IMR-90 (cell line): Measurements from ENCODE around the gene PLD3. TPM values are rescaled to one million over a fixed set of nuclear protein-coding genes. Genes with fewer than 3 reads are reported as not detected.

Source experiments
- ATAC-seq: fragments of 200-7000 bp; cut with Tn5 transposase; 2 replicates; pipeline ENCODE4 v1.9.1; 2020; ENCODE audit warnings: low read depth, mild to moderate bottlenecking, moderate library complexity
- BruUV-seq: library from RNA; stranded (reverse); fragments of 400-500 nt; replicated peaks from 2 replicates; lab custom pipeline; 2021; lab: Mats Ljungman, UMichigan
- CTCF ChIA-PET: fragments of 300-600 bp; formaldehyde crosslinking; extraction: SDS; loops from one replicate; lab custom pipeline; 2021; ENCODE audit warnings: antibody characterized with exemption; lab: Yijun Ruan, JAX
- POLR2A ChIA-PET: fragments of 300-600 bp; sonication (Branson Sonifier 250); formaldehyde crosslinking; loops from one replicate; lab custom pipeline; 2022; ENCODE audit warnings: antibody characterized with exemption; ENCODE audit not compliant: unreplicated experiment; lab: Charles Lee
- DNase-seq: peaks from one replicate; pipeline ENCODE4 v3.0.0; 2013
- H2AFZ ChIP-seq: replicated peaks from 2 replicates; pipeline ENCODE3; 2013; ENCODE audit warnings: low read length, mild to moderate bottlenecking; ENCODE audit not compliant: poor library complexity
- H2AK5ac ChIP-seq: 2 replicates; pipeline ENCODE4 v1.6.1; 2013; ENCODE audit warnings: low read depth, low read length, inconsistent platforms
- H2AK9ac ChIP-seq: replicated peaks from 2 replicates; pipeline ENCODE3; 2013; ENCODE audit warnings: mild to moderate bottlenecking, low read depth, low read length, moderate library complexity; ENCODE audit not compliant: poor library complexity
- H2BK120ac ChIP-seq: 2 replicates; pipeline ENCODE4 v1.6.1; 2013; ENCODE audit warnings: low read depth, low read length, inconsistent platforms
- H2BK15ac ChIP-seq: 3 replicates; pipeline ENCODE4 v1.6.1; 2013; ENCODE audit warnings: low read depth, low read length, inconsistent platforms
- H2BK20ac ChIP-seq: 2 replicates; pipeline ENCODE4 v1.6.1; 2013; ENCODE audit warnings: low read depth, mild to moderate bottlenecking, inconsistent platforms, low read length, moderate library complexity
- H2BK5ac ChIP-seq: 2 replicates; pipeline ENCODE4 v1.6.1; 2013; ENCODE audit warnings: mild to moderate bottlenecking, low read depth, low read length, inconsistent platforms; ENCODE audit not compliant: poor library complexity, severe bottlenecking
- H3K14ac ChIP-seq: replicated peaks from 2 replicates; pipeline ENCODE4 v1.6.1; 2013; ENCODE audit warnings: low read depth, low read length, inconsistent platforms
- H3K18ac ChIP-seq: 2 replicates; pipeline ENCODE4 v1.6.1; 2013; ENCODE audit warnings: low read depth, low read length, control low read depth
- H3K23ac ChIP-seq: 2 replicates; pipeline ENCODE4 v1.6.1; 2013; ENCODE audit warnings: low read depth, low read length, inconsistent platforms
- H3K27ac ChIP-seq: 2 replicates; pipeline ENCODE4 v1.5.1; 2013; ENCODE audit warnings: mild to moderate bottlenecking, control low read depth, low read length; ENCODE audit not compliant: insufficient read depth
- H3K27me3 ChIP-seq: 2 replicates; pipeline ENCODE4 v1.6.1; 2013; ENCODE audit warnings: low read length; ENCODE audit not compliant: control insufficient read depth, insufficient read depth
- H3K36me3 ChIP-seq: 2 replicates; pipeline ENCODE4 v1.6.1; 2013; ENCODE audit warnings: low read length, mixed read lengths; ENCODE audit not compliant: control insufficient read depth, insufficient read depth
- H3K4ac ChIP-seq: 2 replicates; pipeline ENCODE4 v1.6.1; 2013; ENCODE audit warnings: low read depth, low read length, inconsistent platforms
- H3K4me1 ChIP-seq: 2 replicates; pipeline ENCODE4 v1.6.1; 2013; ENCODE audit warnings: low read length, mixed read lengths; ENCODE audit not compliant: control insufficient read depth, insufficient read depth
- H3K4me2 ChIP-seq: 2 replicates; pipeline ENCODE4 v1.6.1; 2013; ENCODE audit warnings: low read depth, mild to moderate bottlenecking, control low read depth, low read length, moderate library complexity
- H3K4me3 ChIP-seq: 2 replicates; pipeline ENCODE4 v1.5.1; 2013; ENCODE audit warnings: low read depth, mild to moderate bottlenecking, control low read depth, low read length, moderate library complexity; ENCODE audit not compliant: insufficient read depth
- H3K56ac ChIP-seq: 2 replicates; pipeline ENCODE4 v1.6.1; 2013; ENCODE audit warnings: low read length, inconsistent platforms; ENCODE audit not compliant: insufficient read depth; ENCODE audit errors: extremely low read depth
- H3K79me1 ChIP-seq, 2 experiments: 2 replicates each; pipeline ENCODE4 v1.6.1; 2013; ENCODE audit warnings: low read length in 2 of 2, inconsistent platforms in 1 of 2, low read depth in 1 of 2
- H3K9ac ChIP-seq: 2 replicates; pipeline ENCODE4 v1.6.1; 2013; ENCODE audit warnings: low read depth, low read length, control low read depth
- H3K9me1 ChIP-seq: 2 replicates; pipeline ENCODE4 v1.6.1; 2013; ENCODE audit warnings: low read length, inconsistent platforms; ENCODE audit not compliant: insufficient read depth
- H3K9me3 ChIP-seq: 2 replicates; pipeline ENCODE4 v1.6.1; 2013; ENCODE audit warnings: low read length; ENCODE audit not compliant: control insufficient read depth, insufficient read depth
- H4K20me1 ChIP-seq: 2 replicates; pipeline ENCODE4 v1.6.1; 2013; ENCODE audit warnings: low read length, inconsistent platforms; ENCODE audit not compliant: insufficient read depth
- H4K5ac ChIP-seq: 2 replicates; pipeline ENCODE4 v1.6.1; 2013; ENCODE audit warnings: mild to moderate bottlenecking, low read depth, low read length, control low read depth
- H4K8ac ChIP-seq, 2 experiments: 2 replicates each; pipeline ENCODE4 v1.6.1; 2013; ENCODE audit warnings: low read depth in 2 of 2, low read length in 2 of 2, control low read depth in 1 of 2, inconsistent platforms in 1 of 2
- H4K91ac ChIP-seq: 2 replicates; pipeline ENCODE4 v1.6.1; 2013; ENCODE audit warnings: low read depth, low read length, inconsistent platforms; ENCODE audit not compliant: insufficient read depth
- BHLHE40 ChIP-seq: fragments of 150-350 bp; IDR thresholded peaks from 2 replicates; pipeline ENCODE4 v1.6.1; 2016; ENCODE audit warnings: mild to moderate bottlenecking, low read depth, low read length
- CEBPB ChIP-seq: IDR thresholded peaks from 2 replicates; pipeline ENCODE4 v1.6.1; 2012; ENCODE audit warnings: low read depth, low read length, improper control_type of control experiment
- CHD1 ChIP-seq: IDR thresholded peaks from 2 replicates; pipeline ENCODE4 v1.6.1; 2012; ENCODE audit warnings: low read depth, low read length, improper control_type of control experiment
- ELK1 ChIP-seq: fragments of 150-350 bp; IDR thresholded peaks from 2 replicates; pipeline ENCODE4 v1.6.1; 2016; ENCODE audit warnings: low read depth, mild to moderate bottlenecking, low read length, moderate library complexity, borderline replicate concordance
- FOS ChIP-seq: fragments of 150-350 bp; IDR thresholded peaks from 2 replicates; pipeline ENCODE4 v1.6.1; 2016; ENCODE audit warnings: low read depth, low read length
- MAFK ChIP-seq: IDR thresholded peaks from 2 replicates; pipeline ENCODE4 v1.6.1; 2012; ENCODE audit warnings: low read depth, low read length, improper control_type of control experiment
- MAZ ChIP-seq: IDR thresholded peaks from 2 replicates; pipeline ENCODE4 v1.6.1; 2012; ENCODE audit warnings: low read depth, mild to moderate bottlenecking, low read length, improper control_type of control experiment, moderate library complexity, borderline replicate concordance
- MXI1 ChIP-seq: IDR thresholded peaks from 2 replicates; pipeline ENCODE4 v1.6.1; 2012; ENCODE audit warnings: low read depth, mild to moderate bottlenecking, low read length, moderate library complexity, borderline replicate concordance
- NFE2L2 ChIP-seq: fragments of 150-350 bp; IDR thresholded peaks from 2 replicates; pipeline ENCODE4 v1.6.1; 2016; ENCODE audit warnings: low read depth, mild to moderate bottlenecking, low read length
- POLR2A ChIP-seq: IDR thresholded peaks from 2 replicates; pipeline ENCODE4 v1.6.1; 2012; ENCODE audit warnings: mild to moderate bottlenecking, low read depth, low read length
- RAD21 ChIP-seq: IDR thresholded peaks from 2 replicates; pipeline ENCODE4 v1.6.1; 2012; ENCODE audit warnings: low read length, improper control_type of control experiment
- RCOR1 ChIP-seq: IDR thresholded peaks from 2 replicates; pipeline ENCODE4 v1.6.1; 2012; ENCODE audit warnings: mild to moderate bottlenecking, low read length, improper control_type of control experiment; ENCODE audit not compliant: insufficient replicate concordance
- RFX5 ChIP-seq: IDR thresholded peaks from 2 replicates; pipeline ENCODE4 v1.8.0; 2012; ENCODE audit warnings: low read depth, mild to moderate bottlenecking, low read length, moderate library complexity
- SMC3 ChIP-seq: fragments of 150-350 bp; IDR thresholded peaks from 2 replicates; pipeline ENCODE4 v1.6.1; 2016; ENCODE audit warnings: low read depth, mild to moderate bottlenecking, antibody characterized with exemption, low read length, moderate library complexity
- WGBS, 2 experiments: methylation state at CpG; one replicate each; pipeline versions ENCODE4 v1.1.5 to v1.1.7; 2013; ENCODE audit warnings: missing lambda C conversion rate in 2 of 2; ENCODE audit not compliant: insufficient read length in 1 of 2; ENCODE audit errors: extremely low coverage in 2 of 2; 5-methylcytosine and 5-hydroxymethylcytosine counted together
- dilution Hi-C: fragments of 300-500 bp; cut with HindIII; formaldehyde crosslinking; loops from one replicate; pipeline ENCODE4 v1.14.3; 2018; ENCODE audit warnings: low sequenced_read_pairs; ENCODE audit not compliant: unreplicated experiment
- in situ Hi-C: fragments of 300-500 bp; cut with MboI; formaldehyde crosslinking; loops from 3 replicates; pipeline ENCODE4 v1.14.3; 2019; ENCODE audit warnings: low sequenced_read_pairs, inconsistent platforms, mixed read lengths
- intact Hi-C: fragments of 100-400 bp; cut with micrococcal nuclease; formaldehyde crosslinking; loops from 2 replicates; pipeline ENCODE4 v1.10.0; 2022
- polyA plus RNA-seq, 3 experiments: library from polyadenylated mRNA; depleted of rRNA; stranded (reverse); fragments of >200 nt; gene quantifications; 2 replicates each; pipeline ENCODE4 v1.2.3, GENCODE V29; 2012; ENCODE audit warnings: low replicate concordance in 1 of 3
- total RNA-seq: library from RNA; depleted of rRNA; stranded (reverse); fragments of >200 nt; gene quantifications from 2 replicates; pipeline ENCODE4 v1.2.3, GENCODE V29; 2012
- TF ChIP-seq, protein P1 (sequence below): conservative IDR thresholded peaks from 2 replicates; pipeline ENCODE4 v1.5.1; 2012; ENCODE audit warnings: mild to moderate bottlenecking, low read depth, low read length, improper control_type of control experiment

PLD3 gene
- total and polyA plus RNA-seq, 2 of the 4 experiments (the other 2 are of a cell fraction) = 117 to 665 TPM

GRCh38 chr19:40302224-40303011, 46.1 kb upstream of the PLD3 start:
- H3K23ac ChIP-seq = no peak overlapping the region
- dilution Hi-C loops = no loop called here
- no peaks in the 10 kb centered on the region for H3K4me1 ChIP-seq
- no peak overlapping the region for H2BK120ac ChIP-seq
- H4K5ac ChIP-seq = no peak overlapping the region
- CTCF ChIA-PET = no interaction called here
- ATAC-seq = no peak
- POLR2A ChIA-PET = no interaction called here
- H3K9me1 ChIP-seq = no peaks in the 10 kb centered on the region
- 60% methylated on average over 1 of the region's 6 CpGs; no CpG with 5 or more reads in 1 of the 2 experiments for WGBS, 2 experiments
- H2AK5ac ChIP-seq = no peak overlapping the region
- no peak overlapping the region for H2AK9ac ChIP-seq
- no peak overlapping the region for H2BK5ac ChIP-seq
- no peak for DNase-seq
- no peak overlapping the region for H3K56ac ChIP-seq
- no peaks in the 10 kb centered on the region for H4K20me1 ChIP-seq
- no peak overlapping the region for H3K4me2 ChIP-seq
- H2AFZ ChIP-seq = no peak overlapping the region
- no peak overlapping the region for H2BK20ac ChIP-seq
- BruUV-seq = no TSS peak
- H2BK15ac ChIP-seq = no peak overlapping the region
- no peaks in the 10 kb centered on the region for H3K36me3 ChIP-seq
- H3K9ac ChIP-seq = no peak overlapping the region
- H3K4me3 ChIP-seq = no peak overlapping the region
- no peak overlapping the region for H4K91ac ChIP-seq
- H3K4ac ChIP-seq = no peak overlapping the region
- no peak overlapping the region; a peak in 1 of 4 replicates for H4K8ac ChIP-seq
- no peaks in the 10 kb centered on the region for H3K27me3 ChIP-seq
- H3K14ac ChIP-seq = no peak overlapping the region
- in situ Hi-C loops = loop anchor here (10.0 to 25.0 kb wide), 2 partner anchors 210 to 302 kb away; partner anchors contain the start of gene LTBP4
- H3K18ac ChIP-seq = peak overlapping the region; percentile 23; the same call in 1 of the 2 replicates
- no peaks in the 10 kb centered on the region for H3K79me1 ChIP-seq
- intact Hi-C loops = loop anchor here (10.0 kb wide), 1 partner anchor 122 kb away; the partner anchor contains the start of gene SERTAD1
- no peaks in the 10 kb centered on the region for H3K9me3 ChIP-seq
- H3K27ac ChIP-seq = no peak overlapping the region
- no peak for TF ChIP-seq ELK1
- TF ChIP-seq NFE2L2 = no peak
- TF ChIP-seq MXI1 = no peak
- TF ChIP-seq POLR2A = no peak
- TF ChIP-seq RFX5 = no peak
- TF ChIP-seq FOS = no peak
- TF ChIP-seq CHD1 = no peak
- TF ChIP-seq, protein P1, sequence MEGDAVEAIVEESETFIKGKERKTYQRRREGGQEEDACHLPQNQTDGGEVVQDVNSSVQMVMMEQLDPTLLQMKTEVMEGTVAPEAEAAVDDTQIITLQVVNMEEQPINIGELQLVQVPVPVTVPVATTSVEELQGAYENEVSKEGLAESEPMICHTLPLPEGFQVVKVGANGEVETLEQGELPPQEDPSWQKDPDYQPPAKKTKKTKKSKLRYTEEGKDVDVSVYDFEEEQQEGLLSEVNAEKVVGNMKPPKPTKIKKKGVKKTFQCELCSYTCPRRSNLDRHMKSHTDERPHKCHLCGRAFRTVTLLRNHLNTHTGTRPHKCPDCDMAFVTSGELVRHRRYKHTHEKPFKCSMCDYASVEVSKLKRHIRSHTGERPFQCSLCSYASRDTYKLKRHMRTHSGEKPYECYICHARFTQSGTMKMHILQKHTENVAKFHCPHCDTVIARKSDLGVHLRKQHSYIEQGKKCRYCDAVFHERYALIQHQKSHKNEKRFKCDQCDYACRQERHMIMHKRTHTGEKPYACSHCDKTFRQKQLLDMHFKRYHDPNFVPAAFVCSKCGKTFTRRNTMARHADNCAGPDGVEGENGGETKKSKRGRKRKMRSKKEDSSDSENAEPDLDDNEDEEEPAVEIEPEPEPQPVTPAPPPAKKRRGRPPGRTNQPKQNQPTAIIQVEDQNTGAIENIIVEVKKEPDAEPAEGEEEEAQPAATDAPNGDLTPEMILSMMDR = no peak
- no peak for TF ChIP-seq RCOR1
- no peak for TF ChIP-seq RAD21
- no peak for TF ChIP-seq MAFK
- no peak for TF ChIP-seq CEBPB
- no peak for TF ChIP-seq SMC3
- no peak for TF ChIP-seq MAZ
- TF ChIP-seq BHLHE40 = no peak
